ENCODE measurements around the gene PIEZO1.
"Not testable (repeated sequence)": the region's sequence is repeated elsewhere in the genome, so short reads cannot be mapped to it uniquely, and the experiment has no call there.

The PIEZO1 gene

DNA sequence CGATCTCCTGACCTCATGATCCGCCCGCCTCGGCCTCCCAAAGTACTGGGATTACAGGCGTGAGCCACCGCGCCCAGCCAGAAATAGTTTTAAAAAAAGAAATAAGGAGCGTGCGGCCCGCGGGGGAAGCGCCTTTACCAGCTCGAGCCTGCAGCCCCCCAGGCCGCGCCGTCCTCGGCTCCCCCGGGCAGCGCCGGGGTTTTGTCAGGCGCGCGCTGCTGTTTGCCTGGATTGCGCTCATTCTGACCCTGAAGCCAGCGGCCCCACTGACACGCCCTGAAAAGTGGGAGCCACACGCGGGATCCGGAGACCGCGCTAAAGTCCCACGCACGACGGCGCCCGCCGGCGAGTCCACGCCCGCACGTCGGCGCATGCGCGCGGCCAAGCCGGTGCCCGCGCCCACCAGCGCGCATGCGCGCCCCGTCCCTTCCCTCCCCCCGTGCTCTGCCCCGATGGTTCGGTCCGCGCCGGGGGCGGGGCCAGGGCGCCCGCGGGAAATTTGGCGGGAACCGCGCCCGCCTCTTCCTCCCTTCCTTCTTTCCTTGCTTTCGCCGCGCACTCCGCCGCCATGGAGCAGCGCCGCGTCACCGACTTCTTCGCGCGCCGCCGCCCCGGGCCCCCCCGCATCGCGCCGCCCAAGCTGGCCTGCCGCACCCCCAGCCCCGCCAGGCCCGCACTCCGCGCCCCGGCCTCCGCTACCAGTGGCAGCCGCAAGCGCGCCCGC, 18.4 kb upstream of the PIEZO1 start, which contains the start of gene CDT1:
Gene CDT1, plus strand, starts transcription at position 526 of the 724 bp plus-strand sequence. Its CDS starts 43 bp downstream, at position 569.
- peak; percentile 70 for DNase-seq

DNA sequence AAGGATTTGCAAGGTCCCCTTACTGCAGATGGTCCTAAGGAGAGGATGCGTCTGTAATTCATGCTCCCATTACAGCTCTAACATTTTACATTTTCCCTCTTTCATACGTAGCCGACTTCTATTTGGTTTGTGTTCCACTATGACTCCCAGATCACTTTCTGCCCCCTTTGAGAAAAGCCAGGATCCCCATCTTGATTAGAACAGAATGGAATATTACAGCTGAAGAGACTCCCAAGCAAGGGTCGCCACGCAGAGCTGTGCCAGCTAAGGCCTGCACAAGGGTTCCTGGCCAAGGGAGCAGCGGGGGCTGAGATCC, 15.2 kb upstream of the PIEZO1 start:
- no peak for DNase-seq

DNA sequence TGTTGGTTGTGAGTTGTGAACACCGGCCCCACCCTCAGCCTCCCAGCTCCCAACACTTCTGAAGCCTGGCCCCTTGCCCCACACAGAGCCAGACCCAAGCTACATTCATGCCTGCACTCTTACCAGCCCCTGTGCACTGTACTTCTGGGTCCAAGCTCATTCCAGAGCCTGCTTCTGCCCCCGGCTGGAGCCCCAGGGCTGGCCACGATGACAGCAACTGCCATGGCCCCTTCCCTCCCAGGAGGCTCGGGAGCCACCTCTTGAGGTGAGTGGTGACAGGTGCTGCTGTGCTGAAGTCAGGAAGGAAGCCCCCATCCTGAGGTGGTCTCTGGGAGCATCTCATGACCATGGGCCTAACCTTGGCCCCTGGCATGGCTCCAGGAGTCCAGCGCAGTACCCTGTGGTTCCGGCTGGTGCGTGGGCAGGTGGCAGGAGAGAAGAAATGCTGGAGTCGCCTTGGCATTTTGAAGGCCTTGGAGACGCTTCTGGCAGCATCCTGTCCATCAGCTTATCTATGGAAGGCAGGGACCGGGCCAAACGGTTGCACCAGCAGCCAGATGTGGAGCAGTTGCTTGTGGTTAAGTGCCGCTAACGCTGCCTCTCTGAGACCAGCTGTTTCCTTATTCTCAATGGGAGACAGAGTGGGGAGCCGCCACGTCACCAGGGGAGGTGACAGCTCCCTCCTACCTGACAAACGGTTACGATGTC, 14.7 kb upstream of the PIEZO1 start:
- no peak for DNase-seq

DNA sequence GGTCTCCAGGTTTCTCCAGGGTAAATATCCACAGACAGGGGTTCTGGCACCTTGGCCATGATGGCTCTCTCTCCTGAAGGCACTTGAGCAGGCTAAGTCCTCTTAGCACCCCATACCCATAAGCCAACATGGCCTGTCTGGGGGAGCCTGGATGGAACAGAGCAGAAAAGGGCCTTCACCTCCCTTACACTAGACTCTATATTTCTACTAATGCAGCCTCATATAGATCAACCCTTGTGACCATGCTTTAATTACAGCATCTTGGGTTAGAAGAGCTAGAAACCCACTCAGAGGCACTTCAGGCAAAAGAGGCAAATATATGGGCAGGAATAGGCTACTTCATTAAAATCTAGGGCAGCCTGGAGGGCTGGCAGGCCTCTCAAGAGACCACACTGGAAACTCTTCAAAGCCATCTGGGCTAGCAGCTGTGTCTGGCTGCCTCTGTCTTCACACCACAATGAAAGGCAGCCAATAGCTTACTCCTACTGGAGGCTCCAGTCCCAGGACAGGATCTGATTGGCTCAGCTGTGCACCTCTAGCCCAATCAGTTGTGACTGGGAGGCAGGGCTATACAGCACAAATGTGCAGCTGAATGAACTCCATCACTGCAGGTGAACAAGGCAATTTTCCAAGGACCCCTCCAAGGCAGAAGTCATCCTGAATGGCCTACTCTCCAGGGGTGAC, 13.9 kb upstream of the PIEZO1 start:
- DNase-seq, result no peak

DNA sequence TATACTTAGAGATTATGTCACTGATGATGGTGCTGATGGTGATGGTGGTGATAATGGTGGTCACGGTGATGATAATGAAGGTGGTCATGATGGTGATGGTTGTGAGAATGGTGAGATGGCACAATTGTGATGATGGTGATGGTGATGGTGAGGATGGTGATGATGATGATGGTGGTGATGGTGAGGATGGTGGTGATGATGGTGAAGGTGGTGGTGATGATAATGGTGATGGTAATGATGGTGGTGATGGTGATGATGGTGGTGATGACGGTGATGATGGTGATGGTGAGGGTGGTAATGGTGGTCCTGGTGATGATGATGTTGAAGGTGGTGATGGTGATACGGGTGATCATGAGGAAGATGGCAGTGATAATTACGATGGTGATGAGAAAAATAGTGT, 13.1 kb upstream of the PIEZO1 start:
- DNase-seq, result no peak

DNA sequence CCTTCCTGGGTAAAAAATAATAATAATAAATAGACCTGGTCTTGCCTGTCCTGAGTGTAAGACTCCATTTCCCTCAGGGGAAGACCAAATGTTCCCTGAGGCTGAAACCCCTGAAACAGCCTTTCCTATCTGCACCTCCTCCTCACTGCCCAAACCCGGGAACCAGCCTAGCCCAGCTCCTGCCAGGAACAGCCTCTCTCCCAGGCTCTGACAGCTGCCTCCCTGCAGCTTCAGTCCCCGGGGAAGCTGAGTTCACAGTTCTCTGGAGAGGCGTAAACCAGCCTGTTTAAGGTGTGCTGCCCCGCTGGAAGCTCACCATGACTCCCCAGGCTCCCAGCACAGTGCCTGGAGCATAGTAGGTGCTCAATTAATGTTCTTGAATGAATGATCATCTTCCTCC, 11.3 kb upstream of the PIEZO1 start:
- DNase-seq, result no peak

DNA sequence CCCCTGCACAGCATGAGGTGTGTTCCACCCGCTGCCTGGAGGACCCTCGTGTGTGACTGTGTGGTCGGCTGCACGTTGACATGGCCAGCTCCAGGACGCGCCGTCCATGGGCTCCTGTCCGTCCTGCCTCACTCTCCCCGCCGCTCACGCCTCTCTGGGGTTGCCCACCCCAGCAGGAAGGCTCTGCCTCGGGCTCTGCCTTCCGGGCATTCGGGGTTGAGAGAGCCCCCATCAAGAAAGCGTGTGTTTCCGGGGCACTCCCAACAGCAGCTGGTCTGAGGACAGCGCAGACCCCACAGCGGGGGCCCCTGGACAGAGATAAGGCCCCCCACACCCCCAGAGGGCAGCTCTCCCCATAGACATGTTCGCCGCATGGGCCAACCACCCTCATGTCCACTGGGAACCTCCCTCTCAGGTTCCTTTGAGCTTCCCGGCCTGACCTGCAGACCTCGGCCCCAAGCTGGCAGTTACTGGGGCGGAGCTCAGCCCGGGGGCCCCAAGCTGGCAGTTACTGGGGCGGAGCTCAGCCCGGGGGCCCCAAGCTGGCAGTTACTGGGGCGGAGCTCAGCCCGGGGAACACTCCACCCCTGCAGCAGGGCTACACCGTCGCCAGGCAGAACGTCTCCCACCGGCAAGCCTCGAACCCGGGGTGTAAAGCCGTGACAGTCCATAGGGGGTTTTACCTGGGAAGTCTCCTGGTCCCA, 8.4 kb upstream of the PIEZO1 start:
- no peak for DNase-seq

DNA sequence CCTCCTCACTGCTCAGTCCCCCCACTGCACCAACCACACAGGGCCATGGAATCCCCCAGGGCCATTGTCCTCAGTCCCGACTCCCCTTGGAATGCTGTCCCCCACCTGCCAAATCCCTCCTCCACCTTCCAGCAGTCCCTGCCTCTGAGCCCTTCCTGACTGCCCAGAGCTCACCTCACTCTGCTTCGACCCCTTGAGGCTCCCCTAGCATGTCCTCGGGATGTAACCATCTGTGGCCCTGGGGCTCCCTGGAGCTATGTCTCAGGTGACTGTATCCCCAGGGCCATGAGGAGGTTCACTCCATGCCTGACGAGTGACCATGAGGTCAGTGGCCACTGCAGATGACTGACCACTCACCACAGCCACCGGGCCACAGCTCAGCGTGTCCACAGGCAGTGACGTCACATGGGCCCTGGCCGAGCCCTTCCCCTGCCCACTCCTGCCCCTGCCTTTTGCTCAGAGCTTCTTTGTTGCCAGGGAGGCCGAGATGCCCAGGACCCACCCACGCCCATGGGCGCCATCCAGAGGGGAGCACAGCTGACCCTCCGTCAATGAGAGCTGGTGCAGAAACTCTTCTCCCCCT, 7.7 kb upstream of the PIEZO1 start:
- DNase-seq, result no peak

DNA sequence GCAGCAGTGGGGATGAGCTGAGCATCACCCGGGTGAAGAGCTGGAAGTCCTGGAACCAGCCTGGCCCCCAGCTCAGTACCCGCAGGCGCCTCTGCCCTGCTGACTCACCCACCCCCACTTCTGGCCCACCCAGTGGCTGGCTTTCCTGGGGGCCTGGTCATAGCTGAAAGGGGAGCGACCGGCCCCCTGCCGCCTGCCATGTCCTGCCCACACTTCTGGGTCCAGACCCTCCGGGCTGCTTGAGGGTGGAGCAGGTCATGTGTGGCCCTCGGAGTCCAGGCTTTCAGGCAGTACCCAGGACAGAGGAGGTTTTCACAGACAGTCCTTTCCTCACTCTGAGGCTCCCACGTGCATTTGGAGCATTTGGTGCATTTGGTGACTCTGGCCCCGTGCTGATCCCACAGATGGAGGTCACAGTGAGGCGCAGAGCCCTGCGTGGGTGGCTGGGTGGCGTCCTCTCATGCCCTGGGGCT, 7.1 kb upstream of the PIEZO1 start:
- no peak for DNase-seq

DNA sequence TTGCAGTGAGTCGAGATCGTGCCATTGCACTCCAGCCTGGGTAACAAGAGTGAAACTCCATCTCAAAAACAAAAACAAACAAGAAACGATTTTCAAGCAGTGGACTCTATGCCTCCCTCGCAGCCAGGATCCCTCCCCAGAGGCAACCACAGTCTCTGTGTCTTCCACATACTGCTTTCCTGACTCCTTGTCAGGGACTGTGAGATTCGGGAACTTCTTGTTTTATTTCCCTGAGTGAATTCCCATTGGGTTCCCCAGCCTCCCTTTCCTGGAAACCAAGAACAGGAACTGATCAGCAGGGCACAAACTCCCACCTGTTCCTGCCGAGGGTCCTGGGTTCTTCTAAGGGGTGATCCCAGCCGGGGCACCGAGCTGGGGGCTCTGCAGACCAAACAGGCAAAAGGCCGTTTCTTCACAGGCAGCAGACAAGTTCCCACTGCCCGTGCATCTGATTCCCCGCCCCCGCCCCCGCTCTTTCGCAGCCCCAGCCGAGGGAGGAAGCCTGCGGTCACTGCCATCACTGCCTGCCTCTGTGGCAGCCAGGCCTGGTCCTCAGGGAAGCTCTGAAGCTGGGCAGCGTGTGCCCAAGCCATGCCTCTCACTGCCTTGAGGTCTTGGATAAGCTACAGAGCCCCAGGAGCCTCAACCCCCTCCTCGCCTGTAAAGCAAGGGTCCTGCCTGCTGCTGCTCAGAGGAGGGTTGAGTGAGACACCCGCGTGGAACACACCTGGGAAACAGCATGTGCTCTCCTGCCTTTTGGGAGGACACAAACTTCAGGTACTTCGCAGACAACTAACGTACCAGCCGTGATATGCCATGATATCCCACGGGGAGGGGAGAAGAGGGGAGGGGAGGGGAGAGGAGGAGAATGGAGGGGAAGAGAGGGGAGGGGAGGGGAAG, 5.5 kb upstream of the PIEZO1 start:
- no peak for DNase-seq

DNA sequence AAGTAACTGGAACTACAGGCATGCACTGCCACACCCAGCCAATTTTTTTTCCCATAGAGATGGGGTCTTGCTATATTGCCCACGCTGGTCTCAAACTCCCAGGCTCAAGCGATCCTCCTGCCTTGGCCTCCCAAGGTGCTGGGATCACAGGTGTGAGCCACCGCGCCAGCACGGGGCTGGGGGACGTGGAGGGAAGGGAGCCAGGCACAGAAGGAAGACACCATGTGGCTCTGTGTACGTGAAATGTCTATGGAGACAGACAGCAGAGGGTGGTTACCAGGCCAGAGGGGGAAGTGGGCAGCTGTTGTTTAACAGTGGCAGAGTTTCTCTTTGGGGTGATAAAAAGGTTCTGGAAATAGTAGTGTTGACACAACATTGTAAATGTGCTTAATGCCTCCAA, 4.6 kb upstream of the PIEZO1 start:
- DNase-seq, result no peak

DNA sequence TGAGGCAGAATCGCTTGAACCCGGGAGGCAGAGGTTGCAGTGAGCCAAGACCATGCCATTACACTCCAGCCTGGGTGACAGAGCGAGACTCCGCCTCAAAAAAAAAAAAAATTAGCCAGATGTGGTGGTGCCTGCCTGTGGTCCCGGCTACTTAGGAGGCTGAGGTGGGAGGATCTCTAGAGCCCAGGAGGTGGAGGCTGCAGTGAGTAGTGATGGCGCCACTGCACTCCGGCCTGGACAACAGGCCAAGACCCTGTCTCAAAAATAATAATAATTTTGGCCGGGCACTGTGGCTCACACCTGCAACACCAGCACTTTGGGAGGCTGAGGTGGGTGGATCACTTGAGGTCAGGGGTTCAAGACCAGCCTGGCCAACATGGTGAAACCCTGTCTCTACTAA, 3.7 kb upstream of the PIEZO1 start:
- not testable (repeated sequence) for DNase-seq

DNA sequence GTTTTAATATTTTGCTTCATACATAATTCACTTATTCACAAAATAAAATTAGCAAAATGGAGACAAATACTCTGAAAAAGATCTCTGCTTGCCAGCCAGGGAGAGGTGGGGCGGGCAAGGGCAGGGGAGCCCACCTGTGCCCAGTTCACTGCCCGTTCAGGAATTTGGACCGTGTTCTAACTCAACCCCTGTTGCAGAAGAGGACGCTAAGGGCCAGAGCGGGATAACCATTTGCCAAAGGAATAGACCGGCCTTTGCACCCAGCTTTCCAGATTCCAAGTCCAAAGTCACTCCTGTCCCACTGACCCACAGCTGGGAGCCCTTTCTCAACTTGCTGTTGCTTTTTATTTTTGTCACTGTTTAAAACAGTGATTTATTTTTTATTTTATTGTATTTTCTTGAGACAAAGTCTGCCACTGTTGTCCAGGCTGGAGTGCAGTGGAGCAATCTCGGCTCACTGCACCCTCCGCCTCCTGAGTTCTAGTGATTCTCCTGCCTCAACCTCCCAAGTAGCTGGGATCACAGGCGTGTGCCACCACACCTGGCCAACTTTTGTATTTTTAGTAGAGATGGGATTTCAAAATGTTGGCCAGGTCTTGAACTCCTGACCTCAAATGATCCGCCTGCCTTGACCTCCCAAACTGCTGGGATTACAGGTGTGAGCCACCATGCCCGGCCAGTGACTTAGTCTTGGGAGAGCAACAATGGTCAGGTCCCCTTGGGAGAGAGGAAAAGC, 2.7 kb upstream of the PIEZO1 start:
- no peak for DNase-seq

DNA sequence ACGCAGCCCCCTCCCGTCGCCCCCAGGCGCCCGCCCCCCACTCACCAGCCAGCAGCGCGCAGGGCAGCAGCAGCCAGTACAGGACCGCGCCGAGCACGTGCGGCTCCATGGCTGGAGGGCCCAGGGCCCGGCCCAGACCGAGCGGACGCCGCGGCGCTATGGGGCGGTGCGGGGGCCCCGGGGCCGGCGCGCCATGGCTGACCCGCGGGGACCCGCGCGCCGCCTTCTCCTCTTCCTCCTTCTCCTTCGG, 239 bp downstream of the PIEZO1 start:
- no peak for DNase-seq

DNA sequence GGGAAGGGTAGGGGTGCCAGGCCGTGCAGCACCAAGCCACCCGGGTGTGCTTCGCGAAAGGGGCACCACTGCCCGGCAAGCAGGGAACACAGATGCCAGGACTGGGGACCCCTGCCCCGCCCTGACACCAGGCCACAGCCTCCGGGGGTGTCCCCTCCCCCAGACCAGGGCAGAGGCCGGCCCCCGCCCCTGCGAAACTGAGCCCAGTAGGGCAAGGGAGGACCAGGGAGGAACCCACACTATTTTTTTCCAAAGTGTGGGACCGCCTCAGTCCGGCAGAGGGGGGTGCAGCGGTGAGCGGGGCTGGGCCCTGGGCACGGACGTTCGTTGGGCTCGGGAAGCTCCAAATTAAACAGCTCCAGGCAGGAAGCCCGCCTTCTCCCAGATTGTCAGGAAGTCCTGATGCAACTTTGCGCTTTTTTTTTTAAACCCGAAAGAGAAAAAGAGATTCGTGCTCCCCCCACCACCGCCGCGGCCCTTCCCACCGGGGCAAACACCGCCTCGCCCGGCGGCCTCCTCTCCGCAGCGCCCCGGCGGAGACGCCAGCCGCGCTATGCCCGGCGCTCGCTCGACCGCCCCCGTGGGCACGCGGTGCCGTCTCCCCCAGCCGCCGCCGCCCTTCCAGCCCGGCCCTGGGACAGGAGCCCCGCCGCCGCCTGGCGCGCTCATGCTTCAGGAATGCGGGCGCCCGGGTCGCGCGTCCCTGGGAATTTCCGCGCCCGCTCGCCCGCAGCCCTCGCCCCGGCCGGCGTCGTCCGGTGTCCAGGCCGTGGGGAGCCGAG, 755 bp downstream of the PIEZO1 start:
- no peak for DNase-seq

DNA sequence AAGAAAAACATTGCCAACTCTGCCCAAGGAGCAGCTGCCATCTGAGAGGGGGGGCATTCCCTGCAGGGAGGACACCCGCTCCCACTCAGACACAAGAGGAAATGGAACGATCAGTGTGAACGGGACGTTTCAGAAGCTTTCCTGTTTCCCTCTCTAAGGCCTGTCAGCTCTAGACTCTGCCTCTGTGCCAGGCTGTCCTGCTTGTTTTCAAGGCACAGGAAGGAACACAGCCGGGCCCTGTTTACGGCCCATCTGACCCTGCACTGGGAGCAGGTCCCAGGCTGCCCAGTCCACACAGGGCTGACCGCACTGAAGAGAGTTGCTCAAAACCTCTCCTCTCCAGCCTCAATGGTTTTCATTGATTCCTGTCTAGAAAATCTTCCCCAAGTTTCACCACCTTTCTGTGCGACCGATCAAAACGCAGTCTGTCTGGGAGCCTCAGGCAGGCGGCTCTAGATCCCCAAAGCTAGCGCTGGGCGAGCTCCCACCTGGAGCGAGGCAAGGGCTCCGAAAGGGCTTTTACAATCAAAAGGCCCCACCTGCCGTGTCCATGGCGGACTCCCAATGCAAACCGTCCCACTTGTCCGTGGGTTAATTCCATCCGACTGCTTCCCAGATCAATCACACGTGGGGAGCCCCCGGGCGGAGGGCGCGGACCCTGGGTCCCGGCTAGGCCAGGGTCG, 1.5 kb downstream of the PIEZO1 start:
- no peak for DNase-seq

DNA sequence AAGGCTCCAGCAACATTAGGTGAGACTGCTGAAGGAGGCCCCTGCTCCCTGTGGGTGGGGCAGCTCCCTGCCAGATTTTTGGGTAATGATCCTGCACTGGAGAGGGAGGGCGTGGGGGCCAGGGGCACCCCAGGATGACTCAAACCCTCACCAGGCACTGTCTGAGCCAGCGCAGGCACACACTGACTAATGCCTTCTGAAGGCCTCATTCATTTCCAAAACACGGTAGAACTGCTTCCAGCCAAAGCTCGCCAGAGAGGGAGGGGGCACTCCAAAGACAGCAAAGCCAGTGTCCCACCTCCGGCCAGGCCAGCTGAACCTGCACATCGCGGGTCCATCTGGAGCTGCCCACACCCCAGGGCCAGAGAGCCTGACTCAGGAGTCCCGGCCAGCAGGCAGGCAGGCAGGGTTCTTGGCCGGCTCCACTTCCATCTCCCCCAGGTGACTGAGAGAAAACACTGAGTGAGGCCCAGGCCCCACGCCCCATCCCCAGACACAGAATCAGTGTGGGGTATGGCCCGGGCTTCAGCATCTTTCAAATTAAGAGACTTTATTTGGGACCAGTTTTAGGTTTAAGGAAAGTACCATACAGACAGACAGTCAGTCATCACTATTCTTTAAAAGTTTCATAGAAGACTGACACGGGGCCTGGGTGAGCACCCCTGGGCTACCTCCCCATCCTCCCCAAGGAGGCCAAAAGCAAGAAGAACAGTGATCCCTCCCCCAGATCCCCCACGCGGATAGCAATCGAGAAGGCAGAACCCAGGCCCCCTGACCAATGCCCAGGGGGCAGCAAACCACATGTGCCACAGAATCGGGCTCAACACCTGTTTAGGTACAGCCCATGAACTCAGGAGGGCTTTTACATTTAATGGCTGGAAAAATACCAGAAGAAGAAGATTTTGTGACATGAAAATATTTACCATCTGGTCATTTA, 2.3 kb downstream of the PIEZO1 start:
- DNase-seq, result no peak

DNA sequence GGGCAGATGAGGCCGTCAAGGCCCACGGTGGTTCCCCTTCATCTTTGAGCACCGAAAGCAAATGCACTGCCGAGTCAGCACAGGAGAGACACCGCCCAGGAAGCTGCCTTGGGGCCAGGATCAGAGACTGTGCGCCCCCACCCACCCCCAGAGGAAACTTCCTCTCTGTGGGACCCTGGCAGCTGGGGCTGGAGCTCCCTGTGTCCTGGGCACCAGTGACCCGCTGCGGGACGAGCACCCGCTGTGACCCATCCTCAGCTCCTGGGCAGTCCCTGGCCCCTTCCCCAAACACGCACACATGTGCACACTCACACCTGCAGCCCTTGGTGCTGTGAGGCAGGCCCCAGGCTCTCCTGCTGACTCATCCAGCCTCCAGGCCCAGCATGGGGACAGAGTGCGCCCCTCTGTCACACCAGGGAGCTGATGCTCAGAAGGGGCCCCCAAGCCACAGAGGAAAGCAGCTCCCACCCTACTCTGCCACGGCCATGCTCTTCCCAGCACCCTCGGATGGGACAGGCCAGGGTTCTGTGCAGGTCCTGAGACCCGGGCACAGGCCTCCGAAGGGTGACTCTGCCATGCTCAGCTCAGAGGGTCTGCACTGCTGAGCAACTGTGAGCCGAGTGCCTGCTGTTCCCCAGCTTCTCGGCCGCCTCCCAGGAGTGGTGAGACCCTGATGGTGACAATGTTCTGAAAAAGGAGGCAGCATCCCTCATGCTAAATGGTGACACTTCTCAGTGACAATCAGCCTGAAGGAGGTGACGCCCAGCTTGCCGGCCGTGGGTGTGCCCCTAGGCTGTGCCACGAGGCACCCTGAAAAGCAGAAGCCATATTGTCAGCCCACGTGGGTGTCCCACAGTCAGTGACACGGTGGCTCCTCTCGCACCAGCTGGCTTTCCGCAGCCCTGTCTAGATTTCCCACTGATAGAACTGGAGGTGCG, 3.6 kb downstream of the PIEZO1 start:
- no peak for DNase-seq

Measured in NCI-H345 (cell line).